GM10266 (cell line): Measurements from ENCODE around the gene KCNJ1.

Source experiments
- DNase-seq: peaks from one replicate; pipeline ENCODE4 v3.0.0; 2012; ENCODE audit errors: extremely low spot score
- TF ChIP-seq, protein P1 (sequence below): IDR thresholded peaks from 2 replicates; pipeline ENCODE4 v1.5.1; 2012; ENCODE audit warnings: mild to moderate bottlenecking, low read depth; ENCODE audit not compliant: control insufficient read depth, insufficient read depth; ENCODE audit errors: missing control alignments

Gene KCNJ1

DNA sequence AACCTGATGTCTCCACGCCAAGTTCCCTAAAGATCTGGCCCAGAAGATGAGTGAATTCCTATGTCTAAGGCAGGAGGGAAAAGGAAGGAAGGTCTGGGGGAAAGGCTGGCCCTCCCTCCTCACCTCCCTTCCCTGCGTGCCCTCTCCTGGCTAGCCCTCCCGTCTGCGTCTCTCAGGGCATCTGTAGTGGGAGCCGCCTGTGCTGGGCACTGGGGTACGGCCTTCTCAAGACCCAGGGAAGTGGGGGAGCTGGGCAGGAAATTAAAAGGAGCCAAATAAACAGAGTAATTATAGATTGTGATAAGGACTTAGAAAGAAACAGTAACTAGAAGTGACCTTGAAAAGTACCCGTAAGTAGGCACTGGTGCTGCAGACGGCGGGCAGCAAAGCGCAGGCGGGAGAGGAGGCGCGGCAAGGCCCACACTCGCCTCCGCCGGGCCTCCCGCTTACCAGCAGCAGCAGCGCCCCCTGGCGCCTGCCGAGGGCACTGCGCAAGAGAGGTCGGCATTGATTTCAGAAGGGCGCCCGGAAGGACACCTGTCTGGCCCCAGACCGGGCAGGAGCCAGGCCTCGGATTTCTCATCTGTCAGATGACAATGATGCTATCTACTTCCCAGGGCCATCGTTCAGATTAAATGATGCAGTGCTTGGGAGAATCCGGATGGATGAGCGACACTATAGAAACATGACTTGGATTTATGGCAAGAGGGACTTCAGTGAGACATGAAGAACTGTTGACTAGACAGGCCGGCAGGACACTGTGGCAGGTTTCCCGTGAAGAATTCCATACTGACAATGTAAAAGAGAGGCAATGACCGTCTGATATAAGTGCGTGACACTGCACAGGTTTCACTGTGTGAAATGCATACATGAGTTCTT, 7.3 kb downstream of the KCNJ1 start:
- TF ChIP-seq, protein P1, sequence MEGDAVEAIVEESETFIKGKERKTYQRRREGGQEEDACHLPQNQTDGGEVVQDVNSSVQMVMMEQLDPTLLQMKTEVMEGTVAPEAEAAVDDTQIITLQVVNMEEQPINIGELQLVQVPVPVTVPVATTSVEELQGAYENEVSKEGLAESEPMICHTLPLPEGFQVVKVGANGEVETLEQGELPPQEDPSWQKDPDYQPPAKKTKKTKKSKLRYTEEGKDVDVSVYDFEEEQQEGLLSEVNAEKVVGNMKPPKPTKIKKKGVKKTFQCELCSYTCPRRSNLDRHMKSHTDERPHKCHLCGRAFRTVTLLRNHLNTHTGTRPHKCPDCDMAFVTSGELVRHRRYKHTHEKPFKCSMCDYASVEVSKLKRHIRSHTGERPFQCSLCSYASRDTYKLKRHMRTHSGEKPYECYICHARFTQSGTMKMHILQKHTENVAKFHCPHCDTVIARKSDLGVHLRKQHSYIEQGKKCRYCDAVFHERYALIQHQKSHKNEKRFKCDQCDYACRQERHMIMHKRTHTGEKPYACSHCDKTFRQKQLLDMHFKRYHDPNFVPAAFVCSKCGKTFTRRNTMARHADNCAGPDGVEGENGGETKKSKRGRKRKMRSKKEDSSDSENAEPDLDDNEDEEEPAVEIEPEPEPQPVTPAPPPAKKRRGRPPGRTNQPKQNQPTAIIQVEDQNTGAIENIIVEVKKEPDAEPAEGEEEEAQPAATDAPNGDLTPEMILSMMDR, result peak; percentile 96
- peak; percentile 73 for DNase-seq

DNA sequence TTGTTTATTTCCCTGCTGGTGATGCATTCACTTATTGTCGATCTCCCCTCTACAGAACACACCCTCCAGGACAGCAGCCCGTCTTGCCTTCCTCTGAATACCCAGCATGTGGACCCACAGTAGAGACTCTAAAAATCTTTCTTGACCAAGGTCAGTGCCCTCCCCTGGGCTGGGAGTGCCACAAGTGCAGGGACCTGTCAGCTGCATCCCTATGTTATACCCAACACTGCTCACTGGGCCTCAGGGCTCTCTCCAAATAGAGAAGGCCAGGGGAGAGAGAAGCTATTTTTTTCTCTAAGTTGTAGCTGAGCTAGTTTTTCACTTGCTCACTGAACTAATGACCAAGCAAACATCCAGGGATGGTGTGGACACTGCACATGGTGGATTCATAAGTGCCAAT, 9.8 kb downstream of the KCNJ1 start:
- TF ChIP-seq, protein P1, result no peak
- DNase-seq, result no peak

DNA sequence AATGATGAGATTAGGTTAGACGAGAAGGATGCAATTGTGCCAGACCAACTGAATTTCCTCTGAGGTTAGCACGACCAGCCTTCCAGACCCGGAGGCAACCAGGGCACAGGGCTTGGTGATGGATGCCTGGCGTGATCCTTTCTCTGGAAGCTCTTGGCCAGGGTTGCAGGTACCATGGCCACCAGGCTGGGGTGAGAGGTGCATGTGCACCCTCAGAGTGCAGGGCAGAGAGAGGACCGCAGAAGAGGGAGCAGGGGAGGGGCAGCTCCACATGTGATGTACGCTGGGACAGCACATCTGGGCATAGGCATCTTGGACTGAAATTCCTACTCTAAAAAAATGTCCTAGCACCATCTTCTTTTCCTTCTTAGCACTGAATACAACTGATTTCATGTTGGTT, 10.9 kb downstream of the KCNJ1 start:
- TF ChIP-seq, protein P1, result no peak
- DNase-seq, result no peak

DNA sequence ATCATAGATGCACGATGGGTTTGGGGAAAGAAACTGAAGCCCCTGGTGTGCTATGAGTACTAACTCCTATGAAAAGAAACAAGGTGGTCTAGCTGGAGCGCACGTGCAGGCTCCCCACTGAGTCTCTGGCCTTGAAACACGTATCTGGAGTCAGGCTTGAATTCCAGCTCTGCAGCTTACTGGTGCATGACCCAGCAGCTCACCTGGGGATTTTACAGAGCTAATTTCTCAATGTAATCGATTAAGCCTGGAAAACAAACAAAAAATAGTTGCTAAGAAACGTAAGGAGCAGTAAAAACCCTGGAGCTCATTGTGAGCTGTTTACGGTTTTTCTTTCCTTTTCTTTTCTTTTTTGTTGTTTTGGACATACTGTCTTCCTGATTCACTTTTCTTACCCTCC, 12.3 kb downstream of the KCNJ1 start:
- DNase-seq, result no peak
- TF ChIP-seq, protein P1, result no peak

DNA sequence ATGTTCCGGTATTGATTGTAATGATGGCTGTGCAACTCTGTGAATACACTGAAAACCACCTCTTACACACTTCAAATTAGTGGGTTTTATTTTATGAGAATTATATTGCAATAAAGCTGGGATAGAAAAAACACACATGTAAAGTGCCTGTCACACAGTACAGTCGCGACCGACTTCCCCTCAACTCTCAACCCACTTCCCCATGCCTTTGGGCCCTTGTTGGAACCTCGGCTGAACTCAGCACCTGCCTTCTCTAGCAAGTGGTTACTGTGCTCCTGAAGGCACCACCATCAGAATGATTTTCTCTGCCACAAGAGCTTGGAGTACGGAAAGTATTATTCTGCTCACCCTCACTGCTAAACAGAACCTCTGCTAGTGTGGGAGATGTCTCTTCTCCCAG, 13.5 kb downstream of the KCNJ1 start:
- TF ChIP-seq, protein P1, result no peak
- DNase-seq, result no peak

DNA sequence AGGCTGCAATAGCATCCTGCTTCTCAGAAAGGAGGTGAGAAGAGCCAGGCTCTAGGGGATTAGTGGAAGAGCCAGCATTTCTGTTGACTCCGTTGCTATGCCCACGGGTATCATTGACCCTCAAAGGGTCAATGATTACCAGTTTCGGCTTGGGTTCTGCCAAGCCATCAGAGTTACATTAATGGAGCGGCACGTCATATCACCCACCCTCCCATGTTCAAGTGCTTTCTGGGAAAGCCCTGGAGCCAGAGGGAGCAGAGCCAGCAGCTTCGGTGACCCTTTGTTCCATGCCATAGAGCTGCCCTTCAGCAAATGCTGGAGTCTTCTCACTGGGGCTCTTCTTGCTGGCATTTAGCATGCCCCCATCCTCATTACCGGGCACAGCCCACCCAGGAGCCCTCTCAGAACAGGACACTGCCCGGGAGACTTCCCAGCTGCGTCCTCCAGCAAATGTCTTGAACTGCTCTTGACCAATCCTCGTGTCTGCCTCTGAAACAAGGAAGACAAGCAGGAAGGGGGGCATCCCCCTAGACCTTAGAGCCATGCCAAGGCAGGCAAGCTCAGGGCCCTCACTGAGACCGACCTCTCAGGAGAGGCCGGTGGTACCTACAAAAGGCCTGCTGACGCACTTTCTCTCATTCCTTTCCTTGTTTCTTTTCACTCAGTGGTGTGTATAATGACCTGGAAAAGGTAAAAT, 14.6 kb downstream of the KCNJ1 start:
- TF ChIP-seq, protein P1, result no peak

More for the DNA sequence above, 14.6 kb downstream of the KCNJ1 start:
- DNase-seq, result no peak
